Glomerular visceral epithelial cell (primary cell): ENCODE measurements around the gene EIF2S1.
"Not testable (repeated sequence)": the region's sequence is repeated elsewhere in the genome, so short reads cannot be mapped to it uniquely, and the experiment has no call there.

Experiments
- DNase-seq: peaks from one replicate; pipeline ENCODE4 v3.0.0-alpha.2; 2016; ENCODE audit errors: extremely low spot score

The EIF2S1 gene

GRCh38 chr14:67411370-67411769 is 51.2 kb downstream of the EIF2S1 start:
- DNase-seq: no peak

- peak; percentile 79 for DNase-seq
These were observed 51.8 kb downstream of the EIF2S1 start, which contains the start of gene PLEK2 for GRCh38 chr14:67411820-67412421. PLEK2 (minus strand) TSS chr14:67412165; CDS start chr14:67412059, 106 bp downstream.

- peak; percentile 93 for DNase-seq
These were observed 54.0 kb downstream of the EIF2S1 start for GRCh38 chr14:67413806-67414769.

GRCh38 chr14:67415610-67416009 is 55.5 kb downstream of the EIF2S1 start:
- DNase-seq: not testable (repeated sequence)

GRCh38 chr14:67416085-67416484 is 56.0 kb downstream of the EIF2S1 start:
- no peak for DNase-seq

DNA sequence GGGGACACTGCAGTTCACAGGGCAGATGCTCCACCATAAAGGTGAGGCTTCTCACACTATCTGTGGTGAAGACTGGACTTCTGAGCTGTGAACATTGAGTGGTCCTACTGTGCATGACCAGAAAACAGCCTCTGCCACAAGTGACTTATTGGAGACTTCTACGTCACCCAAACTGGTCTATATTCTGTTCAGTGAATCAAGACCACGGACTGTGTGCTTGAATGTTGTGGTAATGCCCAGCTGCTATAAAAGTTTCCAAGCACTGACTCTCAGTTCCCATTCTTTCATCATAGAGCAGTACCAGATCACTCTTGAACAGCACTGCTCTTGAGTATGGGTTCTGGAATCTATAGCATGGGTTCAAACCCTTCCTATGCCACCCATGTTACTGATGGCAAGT is 56.7 kb downstream of the EIF2S1 start:
- DNase-seq: no peak

DNA sequence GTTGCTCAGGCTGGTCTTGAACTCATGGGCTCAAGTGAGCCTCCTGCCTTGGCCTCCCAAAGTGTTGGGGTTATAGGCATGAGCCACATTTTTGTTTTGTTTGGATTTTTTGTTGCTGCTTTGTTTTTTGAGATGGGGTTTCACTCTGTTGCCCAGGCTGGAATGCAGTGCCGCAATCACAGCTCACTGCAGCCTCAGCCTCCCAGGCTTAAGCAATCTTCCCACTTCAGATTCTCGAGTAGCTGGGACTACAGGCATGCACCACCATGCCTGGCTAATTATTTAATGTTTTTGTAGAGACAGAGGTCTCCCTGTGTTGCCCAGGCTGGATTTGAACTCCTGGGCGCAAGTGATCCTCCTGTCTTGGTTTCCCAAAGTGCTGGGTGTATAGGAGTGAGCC is 57.5 kb downstream of the EIF2S1 start:
- no peak for DNase-seq

- DNase-seq: peak; percentile 46
These were observed 58.5 kb downstream of the EIF2S1 start for GRCh38 chr14:67418401-67419191.

- DNase-seq: no peak
These were observed 60.1 kb downstream of the EIF2S1 start for GRCh38 chr14:67420102-67420739.

- no peak for DNase-seq
These were observed 61.5 kb downstream of the EIF2S1 start for GRCh38 chr14:67421356-67422224.

DNA sequence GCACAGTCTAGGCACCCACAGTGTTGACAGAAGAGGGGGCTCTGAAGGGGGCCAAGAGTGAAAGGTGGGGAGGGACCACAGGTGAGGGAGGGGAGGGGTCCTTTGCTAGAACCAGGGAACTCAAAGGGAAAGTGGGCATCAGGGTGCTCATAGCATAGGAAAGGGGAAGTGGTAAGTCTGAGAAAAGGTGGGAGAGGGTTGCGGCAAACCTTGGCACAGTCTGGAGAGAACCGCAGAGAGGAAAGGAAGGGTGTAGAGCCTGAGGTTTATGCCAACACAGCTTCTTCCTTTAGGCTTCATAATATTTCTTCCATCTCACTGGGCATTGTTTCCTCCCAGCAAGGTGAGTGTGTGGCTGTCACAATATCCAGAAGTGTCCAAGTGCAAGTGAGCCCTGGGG is 63.3 kb downstream of the EIF2S1 start:
- DNase-seq: no peak

DNA sequence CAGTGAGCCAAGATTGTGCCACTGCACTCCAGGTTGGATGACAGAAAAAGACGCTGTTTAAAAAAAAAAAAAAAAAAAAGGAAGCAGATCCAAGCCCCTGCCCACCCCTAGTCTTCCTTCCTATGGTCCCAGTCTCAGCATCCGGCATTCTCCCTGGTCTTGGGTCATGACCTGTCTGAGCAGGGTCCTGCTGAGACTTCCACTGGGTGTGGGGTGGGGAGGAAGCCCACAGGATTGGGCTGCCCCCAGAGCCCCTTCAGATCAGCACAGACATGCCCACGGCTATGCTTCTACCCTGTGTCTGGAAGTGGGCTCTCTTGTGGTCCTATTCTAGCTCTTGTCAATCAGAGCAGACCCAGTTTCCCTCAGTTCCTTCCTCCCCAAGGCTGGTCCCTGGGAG is 64.4 kb downstream of the EIF2S1 start:
- DNase-seq: no peak

- no peak for DNase-seq
These were observed 65.5 kb downstream of the EIF2S1 start for GRCh38 chr14:67425608-67426007.

DNA sequence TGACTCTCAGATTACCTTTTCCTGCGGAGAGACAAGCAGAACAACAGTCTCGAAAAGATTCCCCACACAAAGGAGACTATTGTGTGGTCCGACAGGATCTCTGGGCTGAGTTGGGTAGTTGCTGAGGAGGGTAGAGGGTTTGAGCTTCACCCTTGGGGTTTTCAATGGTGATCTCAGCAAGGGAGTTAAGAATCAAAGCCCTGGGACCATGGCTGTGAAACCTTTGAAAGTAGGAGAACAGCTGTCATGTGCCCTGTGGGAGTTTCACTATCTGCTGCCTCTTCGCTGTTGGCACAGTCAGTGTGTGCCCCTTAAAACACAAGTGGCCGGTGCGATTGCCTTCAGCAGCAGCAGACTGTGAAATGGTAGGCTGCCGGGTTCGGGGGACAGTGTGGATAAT is 66.0 kb downstream of the EIF2S1 start:
- DNase-seq: no peak

GRCh38 chr14:67426983-67427606 is 67.0 kb downstream of the EIF2S1 start:
- DNase-seq: peak; percentile 82

- peak; percentile 14 for DNase-seq
These were observed 68.4 kb downstream of the EIF2S1 start for GRCh38 chr14:67428501-67429031.

DNA sequence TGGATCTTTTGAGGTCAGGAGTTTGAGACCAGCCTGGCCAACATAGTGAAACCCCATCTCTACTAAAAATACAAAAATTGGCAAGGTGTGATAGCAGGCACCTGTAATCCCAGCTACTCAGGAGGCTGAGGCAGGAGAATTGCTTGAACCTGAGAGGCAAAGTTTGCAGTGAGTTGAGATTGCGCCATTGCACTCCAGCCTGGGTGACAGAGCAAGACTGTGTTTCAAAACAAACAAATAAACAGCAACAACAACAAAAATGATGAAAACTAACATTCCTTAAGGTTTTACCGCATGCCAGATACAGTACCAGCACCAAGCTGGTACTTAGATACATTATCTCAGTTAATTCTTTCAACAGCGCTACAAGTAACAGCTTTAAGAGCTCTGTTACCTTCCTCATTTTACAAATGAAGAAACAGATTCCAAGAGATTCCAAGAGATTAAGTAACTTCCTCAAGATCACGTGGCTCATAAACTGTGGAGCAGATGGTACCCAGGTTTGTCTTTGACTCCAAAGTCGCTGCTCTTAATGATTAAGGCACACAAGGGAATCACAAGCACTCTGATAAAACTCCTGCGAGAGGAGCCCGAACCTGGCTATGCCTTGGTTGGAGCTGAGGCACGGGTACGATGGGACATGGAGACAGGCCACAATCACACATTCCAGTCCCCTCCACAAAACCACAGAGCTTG is 69.5 kb downstream of the EIF2S1 start:
- no peak for DNase-seq

DNA sequence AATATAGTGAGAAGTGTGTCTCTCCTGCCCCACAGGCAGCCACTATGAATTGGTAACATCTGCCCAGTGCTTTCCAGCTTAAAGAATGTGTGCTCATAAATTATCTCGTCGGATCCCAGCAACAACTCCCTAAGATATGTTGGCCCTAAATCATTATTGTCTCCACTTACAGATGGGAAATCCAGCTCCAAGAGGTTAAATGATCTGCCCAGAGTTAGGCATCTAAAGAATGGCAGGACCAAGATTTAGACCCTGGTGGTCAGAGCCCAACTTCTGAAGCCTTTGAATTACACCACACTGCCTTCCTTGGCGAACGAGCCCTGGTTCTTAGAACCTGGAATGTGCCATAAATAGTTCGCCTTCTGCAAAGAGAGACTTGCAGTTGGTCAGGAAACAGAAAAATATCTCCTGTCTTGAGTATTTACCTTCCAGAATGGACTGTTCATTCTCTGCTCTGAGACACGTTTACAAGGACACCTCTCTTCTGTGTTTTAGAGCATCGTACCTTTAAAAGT is 72.0 kb downstream of the EIF2S1 start:
- DNase-seq: no peak

DNA sequence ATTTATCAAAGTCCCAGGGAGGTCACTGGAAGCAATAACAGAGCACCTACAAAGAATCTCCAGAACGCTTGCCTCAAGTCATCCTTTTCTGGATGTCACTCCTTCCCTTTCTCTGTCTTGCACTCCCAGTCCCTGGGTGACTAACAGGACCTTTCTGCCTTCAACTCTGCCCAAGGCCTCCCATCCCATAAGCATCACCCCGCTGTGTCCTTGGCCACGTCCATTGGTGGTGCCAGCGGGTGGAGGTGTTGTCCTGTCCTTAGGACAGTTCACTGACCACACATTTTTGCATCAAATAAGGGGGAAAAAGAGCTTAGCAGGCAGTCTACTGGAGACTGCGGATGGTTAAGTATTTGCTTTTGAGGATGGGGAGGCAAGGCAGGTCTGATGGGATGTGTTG is 75.5 kb downstream of the EIF2S1 start:
- no peak for DNase-seq
